GM23338 (cell line): ENCODE measurements around the gene MED13.

Experiments
- CREB1 ChIP-seq: fragments of 250-450 bp; sonication (Bioruptor Pico); IDR thresholded peaks from 2 replicates; pipeline ENCODE4 v1.5.0; 2020; ENCODE audit warnings: low read depth, mild to moderate bottlenecking, moderate library complexity
- CTCF ChIP-seq, 2 experiments: fragments of 200-600 bp in 1 of 2; sonication (generic) in 1 of 2; conservative IDR thresholded peaks; 2 replicates each; pipeline versions ENCODE4 v1.5.1 to v1.6.1; 2016 to 2017; ENCODE audit warnings: antibody characterized with exemption in 2 of 2, low read depth in 2 of 2, mild to moderate bottlenecking in 2 of 2, moderate library complexity in 1 of 2
- EZH2 ChIP-seq: fragments of 200-600 bp; sonication (generic); IDR thresholded peaks from one replicate; pipeline ENCODE4 v1.8.0; 2017; ENCODE audit warnings: antibody characterized with exemption, mild to moderate bottlenecking, low read depth; ENCODE audit not compliant: unreplicated experiment
- EZH2phosphoT487 ChIP-seq: fragments of 200-600 bp; sonication (generic); IDR thresholded peaks from one replicate; pipeline ENCODE4 v1.8.1; 2018; ENCODE audit warnings: antibody characterized with exemption; ENCODE audit not compliant: unreplicated experiment
- JUNB ChIP-seq: IDR thresholded peaks from one replicate; pipeline ENCODE4 v1.6.1; 2016; ENCODE audit warnings: antibody characterized with exemption; ENCODE audit not compliant: unreplicated experiment
- POLR2AphosphoS5 ChIP-seq: IDR thresholded peaks from 2 replicates; pipeline ENCODE4 v1.6.1; 2016; ENCODE audit warnings: antibody characterized with exemption, low read depth
- REST ChIP-seq: IDR thresholded peaks from one replicate; pipeline ENCODE4 v1.6.1; 2018; ENCODE audit warnings: antibody characterized with exemption; ENCODE audit not compliant: unreplicated experiment
- STAT1 ChIP-seq: IDR thresholded peaks from one replicate; pipeline ENCODE4 v1.6.1; 2016; ENCODE audit warnings: antibody characterized with exemption; ENCODE audit not compliant: unreplicated experiment
- ZNF114 ChIP-seq: fragments of 250-450 bp; sonication (Bioruptor Pico); IDR thresholded peaks from 2 replicates; pipeline ENCODE4 v1.5.0; 2020; ENCODE audit warnings: mild to moderate bottlenecking, moderate library complexity
- ZNF331 ChIP-seq: fragments of 250-450 bp; sonication (Bioruptor Pico); IDR thresholded peaks from 2 replicates; pipeline ENCODE4 v1.5.0; 2020; ENCODE audit warnings: low read depth, mild to moderate bottlenecking, moderate library complexity

GRCh38 chr17:62009220-62009619, 55.9 kb downstream of the MED13 start:
- TF ChIP-seq CTCF (conservative IDR thresholded peaks at IDR 0.05; ENCODE audit: low read depth in 2 of 2): no peak
- no peak for TF ChIP-seq EZH2
- TF ChIP-seq CREB1: no peak
- no peak for TF ChIP-seq ZNF114 (CRISPR knock-in tag)
- no peak for TF ChIP-seq EZH2phosphoT487
- no peak for TF ChIP-seq POLR2AphosphoS5
- no peak for TF ChIP-seq REST
- no peak for TF ChIP-seq ZNF331 (CRISPR knock-in tag)
- no peak for TF ChIP-seq STAT1
- no peak for TF ChIP-seq JUNB
